ENCODE results near the gene TSC22D2. TPM values are rescaled to one million over a fixed set of nuclear protein-coding genes. Genes with fewer than 3 reads are reported as not detected.

The TSC22D2 gene
- total RNA-seq, 3 donors from 2014 or later: 12.1 to 19.8 (median 16.5) TPM

DNA sequence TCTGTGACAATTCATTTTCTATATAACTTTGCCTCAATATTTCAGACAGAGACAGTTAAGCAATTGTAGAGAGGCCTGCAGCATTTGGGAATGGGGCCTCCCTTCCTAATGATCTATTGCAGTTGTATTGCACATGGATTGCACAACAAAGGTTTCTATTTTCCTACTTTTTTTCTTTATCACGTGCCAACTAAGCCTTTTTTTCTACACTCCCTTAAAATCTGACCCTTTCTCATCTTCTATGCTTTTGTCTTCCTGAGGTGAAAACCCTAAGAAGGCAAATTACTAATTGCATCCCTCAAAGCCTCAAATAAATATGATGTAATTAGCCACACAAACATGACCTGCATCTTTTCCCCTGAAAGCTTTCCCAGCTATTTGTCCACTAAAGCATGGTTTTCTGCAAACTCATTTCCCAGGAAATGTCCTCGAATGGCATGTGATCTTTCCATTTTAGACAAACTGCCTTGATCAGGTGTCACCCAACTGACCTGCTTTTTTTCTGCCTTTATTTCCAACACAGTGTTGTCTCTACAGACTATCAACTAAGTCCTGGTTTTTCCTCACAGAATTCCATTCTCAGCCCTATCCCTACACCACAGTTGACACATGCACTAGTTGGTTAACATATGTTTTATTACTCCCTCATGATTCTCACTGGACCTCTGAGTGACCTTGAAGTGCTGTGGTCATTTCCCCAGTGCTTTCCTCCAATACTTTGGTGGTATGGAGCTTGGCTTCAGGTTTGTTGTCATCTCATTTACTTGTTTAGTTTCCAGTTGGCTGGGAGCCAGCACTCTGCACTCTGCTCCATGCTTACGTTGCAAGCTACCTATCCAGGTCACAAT lies 31.9 kb upstream of the TSC22D2 start:
- Histone ChIP-seq H3K36me3 (no peaks in the 10 kb centered on the region), H3K9me3 (no peaks in the 10 kb centered on the region), H3K27me3 (no peaks in the 10 kb centered on the region), H3K4me1 (no peaks in the 10 kb centered on the region), H3K4me3 (no peak overlapping the region), H3K27ac (peak overlapping the region; percentile 19)
- DNase-seq (ENCODE audit: low spot score in 2 of 2): no peak
- intact Hi-C loops (cut with DNase I; ENCODE audit: low total_unique reads): loop anchor here (5.0 kb wide), 1 partner anchor 399 kb away; no protein-coding TSS in a partner anchor
- TF ChIP-seq, protein P1, sequence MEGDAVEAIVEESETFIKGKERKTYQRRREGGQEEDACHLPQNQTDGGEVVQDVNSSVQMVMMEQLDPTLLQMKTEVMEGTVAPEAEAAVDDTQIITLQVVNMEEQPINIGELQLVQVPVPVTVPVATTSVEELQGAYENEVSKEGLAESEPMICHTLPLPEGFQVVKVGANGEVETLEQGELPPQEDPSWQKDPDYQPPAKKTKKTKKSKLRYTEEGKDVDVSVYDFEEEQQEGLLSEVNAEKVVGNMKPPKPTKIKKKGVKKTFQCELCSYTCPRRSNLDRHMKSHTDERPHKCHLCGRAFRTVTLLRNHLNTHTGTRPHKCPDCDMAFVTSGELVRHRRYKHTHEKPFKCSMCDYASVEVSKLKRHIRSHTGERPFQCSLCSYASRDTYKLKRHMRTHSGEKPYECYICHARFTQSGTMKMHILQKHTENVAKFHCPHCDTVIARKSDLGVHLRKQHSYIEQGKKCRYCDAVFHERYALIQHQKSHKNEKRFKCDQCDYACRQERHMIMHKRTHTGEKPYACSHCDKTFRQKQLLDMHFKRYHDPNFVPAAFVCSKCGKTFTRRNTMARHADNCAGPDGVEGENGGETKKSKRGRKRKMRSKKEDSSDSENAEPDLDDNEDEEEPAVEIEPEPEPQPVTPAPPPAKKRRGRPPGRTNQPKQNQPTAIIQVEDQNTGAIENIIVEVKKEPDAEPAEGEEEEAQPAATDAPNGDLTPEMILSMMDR (IDR thresholded peaks at IDR 0.05): no peak
- peak in 1 of 3 donors; percentile 35 for TF ChIP-seq POLR2AphosphoS5 (IDR thresholded peaks at IDR 0.05)
- TF ChIP-seq POLR2A (IDR thresholded peaks at IDR 0.05): no peak

DNA sequence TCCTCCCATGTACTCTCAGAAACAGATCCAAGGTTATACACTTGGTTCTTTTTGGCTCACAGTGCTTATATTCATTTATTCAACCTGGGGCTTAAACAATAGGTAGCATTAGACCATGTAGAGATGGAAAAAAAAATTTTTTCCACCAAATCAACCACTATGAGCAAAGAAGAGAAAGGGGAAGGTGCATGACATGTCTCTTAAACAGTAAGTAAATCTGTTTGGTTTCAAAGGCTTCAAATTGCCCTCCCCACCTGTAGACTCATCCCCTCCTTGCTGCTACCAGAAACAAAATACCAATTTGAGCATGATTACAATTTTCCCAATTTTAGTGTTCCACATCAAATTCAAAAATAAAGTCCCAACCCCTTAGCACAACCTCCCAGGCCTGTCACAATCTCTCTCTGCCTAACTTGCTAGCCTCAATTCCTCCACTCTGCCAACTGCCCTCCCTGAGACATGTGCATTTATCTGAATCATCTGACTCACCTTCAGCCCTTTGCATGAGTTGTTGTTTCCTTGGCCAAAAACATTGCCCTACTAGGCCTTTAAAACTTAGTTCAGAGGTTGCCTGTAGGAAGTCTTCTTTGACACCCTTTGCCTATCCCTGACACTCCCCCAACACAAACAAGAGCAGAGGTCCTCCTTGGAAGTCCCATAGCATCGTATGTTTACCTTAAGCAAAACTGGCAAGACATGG lies 30.3 kb upstream of the TSC22D2 start:
- Histone ChIP-seq H3K27me3 (no peaks in the 10 kb centered on the region), H3K36me3 (no peaks in the 10 kb centered on the region), H3K27ac (no peak overlapping the region), H3K4me1 (no peaks in the 10 kb centered on the region), H3K9me3 (no peaks in the 10 kb centered on the region), H3K4me3 (no peak overlapping the region)
- intact Hi-C loops (cut with DNase I; ENCODE audit: low total_unique reads): loop anchor here (5.0 kb wide), 1 partner anchor 400 kb away; no protein-coding TSS in a partner anchor
- no peak for DNase-seq (ENCODE audit: low spot score in 2 of 2)
- TF ChIP-seq, protein P1 (IDR thresholded peaks at IDR 0.05): no peak
- no peak for TF ChIP-seq POLR2A (IDR thresholded peaks at IDR 0.05)
- TF ChIP-seq POLR2AphosphoS5 (IDR thresholded peaks at IDR 0.05): no peak

DNA sequence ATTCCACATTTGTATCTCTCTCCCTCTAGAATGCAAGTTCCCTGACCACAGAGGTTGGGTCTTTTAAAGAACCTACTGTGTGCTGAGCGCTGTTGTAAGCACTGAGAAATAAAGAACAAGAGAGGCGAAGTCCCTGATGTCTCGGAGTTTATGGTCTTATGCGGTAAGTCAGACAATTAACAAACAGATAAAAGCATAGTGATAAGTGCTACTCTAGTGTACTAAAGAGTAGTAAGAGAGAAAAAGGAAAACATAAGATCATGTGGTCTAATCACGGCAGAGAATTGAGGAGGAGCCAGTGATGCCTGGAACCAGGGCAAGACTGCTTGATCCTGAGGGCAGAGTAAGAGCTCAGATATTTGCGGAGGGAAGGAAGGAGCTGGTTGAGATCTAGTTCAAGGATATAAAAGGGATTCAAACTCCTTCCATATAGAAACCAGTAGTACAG lies 29.8 kb upstream of the TSC22D2 start:
- H3K4me1 ChIP-seq: no peaks in the 10 kb centered on the region
- no peak for DNase-seq (ENCODE audit: low spot score in 2 of 2)
- H3K27me3 ChIP-seq: no peaks in the 10 kb centered on the region
- intact Hi-C loops (cut with DNase I; ENCODE audit: low total_unique reads): loop anchor here (5.0 kb wide), 1 partner anchor 401 kb away; no protein-coding TSS in a partner anchor
- no peaks in the 10 kb centered on the region for H3K36me3 ChIP-seq
- no peak overlapping the region for H3K4me3 ChIP-seq
- no peak overlapping the region for H3K27ac ChIP-seq
- H3K9me3 ChIP-seq: no peaks in the 10 kb centered on the region
- TF ChIP-seq POLR2AphosphoS5 (IDR thresholded peaks at IDR 0.05) (no peak), POLR2A (IDR thresholded peaks at IDR 0.05) (no peak)
- TF ChIP-seq, protein P1 (IDR thresholded peaks at IDR 0.05): no peak

DNA sequence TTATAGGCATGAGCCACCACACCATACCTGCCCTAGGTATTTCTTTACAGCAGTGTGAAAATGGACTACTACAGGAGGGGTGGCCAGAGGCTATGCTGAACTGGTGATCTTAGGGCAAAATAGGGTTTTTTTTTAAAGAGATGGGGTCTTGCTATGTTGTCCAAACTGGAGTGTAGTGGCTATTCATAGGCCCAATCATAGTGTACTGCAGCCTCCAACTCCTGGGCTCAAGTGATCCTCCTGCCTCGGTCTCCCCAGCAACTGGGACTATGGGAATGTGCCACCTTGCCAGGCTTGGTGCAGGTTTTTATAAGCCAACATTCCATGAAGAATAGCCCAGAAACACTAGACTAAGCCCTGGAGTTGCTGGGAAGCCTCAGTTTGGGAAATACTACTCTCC lies 28.6 kb upstream of the TSC22D2 start:
- no peaks in the 10 kb centered on the region for H3K9me3 ChIP-seq
- intact Hi-C loops (cut with DNase I; ENCODE audit: low total_unique reads): loop anchor here (5.0 kb wide), 1 partner anchor 402 kb away; no protein-coding TSS in a partner anchor
- DNase-seq (ENCODE audit: low spot score in 2 of 2): no peak
- no peaks in the 10 kb centered on the region for H3K27me3 ChIP-seq
- H3K4me1 ChIP-seq: no peaks in the 10 kb centered on the region
- TF ChIP-seq POLR2A (IDR thresholded peaks at IDR 0.05): no peak
- H3K4me3 ChIP-seq: no peak overlapping the region
- H3K27ac ChIP-seq: no peak overlapping the region
- no peaks in the 10 kb centered on the region for H3K36me3 ChIP-seq

DNA sequence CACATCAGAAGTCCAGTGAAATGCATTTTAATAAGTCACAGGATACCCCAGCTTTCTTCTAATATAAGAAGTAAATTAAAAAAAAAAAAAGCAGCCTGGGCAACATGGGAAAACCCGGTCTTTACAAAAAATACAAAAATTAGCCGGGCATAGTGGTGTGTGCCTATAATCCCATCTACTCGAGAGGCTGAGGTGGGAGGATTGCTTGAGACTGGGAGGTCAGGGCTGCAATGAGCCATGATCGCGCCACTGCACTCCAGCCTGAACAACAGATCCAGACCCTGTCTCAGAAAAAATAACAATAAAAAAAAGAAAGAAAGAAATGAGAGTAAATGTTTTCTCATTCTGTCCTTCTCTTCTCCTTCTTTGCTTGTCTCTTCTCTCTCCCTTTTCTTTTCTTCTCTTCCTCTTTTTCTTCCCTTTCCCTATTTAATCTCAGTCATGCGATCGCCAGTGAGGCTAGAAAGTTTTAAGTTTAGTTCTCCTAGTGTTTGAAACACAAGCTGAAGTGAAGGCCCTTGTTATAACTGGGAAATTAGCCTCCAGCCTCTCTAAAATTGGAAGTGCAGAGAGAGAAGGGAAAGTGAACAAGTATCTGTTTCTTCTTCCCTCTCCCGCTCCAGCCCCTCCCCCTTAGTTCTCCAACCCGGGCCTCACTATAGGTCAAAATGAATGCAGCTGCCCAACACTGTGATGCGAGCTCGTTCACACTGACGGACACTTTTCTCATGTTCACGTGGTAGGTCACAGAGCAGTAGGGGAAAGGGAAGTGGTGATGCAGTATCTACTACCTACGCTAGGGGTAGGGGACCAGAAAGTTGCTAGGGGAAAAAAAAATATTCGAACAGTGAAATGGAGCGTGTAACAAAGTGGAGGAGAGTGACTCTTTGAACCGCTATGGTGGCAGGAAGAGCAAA lies 23.5 kb upstream of the TSC22D2 start:
- H3K9me3 ChIP-seq: no peaks in the 10 kb centered on the region
- no peak for DNase-seq (ENCODE audit: low spot score in 2 of 2)
- H3K27ac ChIP-seq: no peak overlapping the region
- intact Hi-C loops (cut with DNase I; ENCODE audit: low total_unique reads): no loop called here
- no peaks in the 10 kb centered on the region for H3K36me3 ChIP-seq
- TF ChIP-seq, protein P1 (IDR thresholded peaks at IDR 0.05): no peak
- no peak for TF ChIP-seq POLR2A (IDR thresholded peaks at IDR 0.05)
- TF ChIP-seq POLR2AphosphoS5 (IDR thresholded peaks at IDR 0.05): no peak
- H3K4me3 ChIP-seq: no peak overlapping the region
- no peaks in the 10 kb centered on the region for H3K27me3 ChIP-seq
- no peaks in the 10 kb centered on the region for H3K4me1 ChIP-seq

Data from breast epithelium (tissue), 4 donors.